ENCODE data around the gene MCM9. TPM values are rescaled to one million over a fixed set of nuclear protein-coding genes. Genes with fewer than 3 reads are reported as not detected.

MCM9 gene
- total and polyA plus RNA-seq, 2 of the 13 experiments (the other 11 are each of a cell fraction or from before 2014, with no cell fraction given) = 3.8 to 17.2 TPM

DNA sequence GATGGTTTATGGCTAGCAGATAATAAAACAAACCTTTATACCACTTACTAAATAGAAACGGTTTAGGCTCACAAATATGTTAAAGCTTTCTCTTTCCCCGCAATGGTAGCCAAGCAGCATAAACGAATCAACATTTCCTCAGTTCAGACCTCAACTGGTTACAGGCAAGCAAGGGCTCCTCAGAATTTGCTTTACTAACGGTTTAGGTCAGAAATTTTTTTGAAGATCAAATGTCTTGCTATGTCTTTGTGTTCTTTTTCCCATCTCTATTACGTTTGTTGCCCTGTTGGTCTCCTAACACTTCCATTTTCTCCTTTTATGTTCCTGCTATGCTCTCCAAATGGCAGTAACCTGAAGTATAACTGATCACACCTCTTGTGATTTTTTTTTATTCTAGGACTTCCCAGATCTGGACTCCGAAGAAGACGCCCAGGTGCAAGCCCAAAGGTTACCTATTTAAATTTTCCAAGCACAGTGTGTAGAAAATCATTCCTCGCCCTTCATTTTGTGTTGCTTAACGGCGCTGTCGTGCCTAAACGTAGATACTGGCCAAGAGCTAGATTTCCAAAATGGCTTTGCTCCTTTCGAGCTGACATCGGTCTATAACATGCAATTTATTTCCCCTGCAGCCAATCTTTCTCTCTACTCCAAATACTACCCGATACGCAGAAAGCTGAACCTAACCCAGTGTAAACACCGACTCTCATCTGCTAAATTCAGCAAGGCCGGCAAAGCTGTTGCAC is 41.7 kb downstream of the MCM9 start (continued):
- TF ChIP-seq MTA1 (CRISPR knock-in tag; IDR thresholded peaks at IDR 0.05; ENCODE audit: borderline replicate concordance) (no peak), ZSCAN30 (CRISPR knock-in tag; IDR thresholded peaks at IDR 0.05) (no peak), MEF2D (CRISPR knock-in tag; IDR thresholded peaks at IDR 0.05) (no peak; the same call in 1 of the 2 replicates), SRSF1 (optimal IDR thresholded peaks at IDR 0.05; ENCODE audit: low read depth, low read length) (no peak), ZNF546 (CRISPR knock-in tag; conservative IDR thresholded peaks at IDR 0.05) (no peak), ZEB1 (IDR thresholded peaks at IDR 0.05; ENCODE audit: insufficient replicate concordance, low read depth) (peak; percentile 1), HMG20B (CRISPR knock-in tag; conservative IDR thresholded peaks at IDR 0.05) (0 out of 2 replicates have a peak, but pooled peaks have one; percentile 15), EHMT2 (IDR thresholded peaks at IDR 0.05; ENCODE audit: borderline replicate concordance, low read depth, low read length) (0 out of 2 replicates have a peak, but pooled peaks have one; percentile 25), MBNL3 (CRISPR knock-in tag; conservative IDR thresholded peaks at IDR 0.05) (no peak), ZNF232 (CRISPR knock-in tag; IDR thresholded peaks at IDR 0.05; ENCODE audit: borderline replicate concordance) (no peak), MTA3 (CRISPR knock-in tag; IDR thresholded peaks at IDR 0.05) (no peak), ZNF234 (CRISPR knock-in tag; conservative IDR thresholded peaks at IDR 0.05) (no peak), NBN (conservative IDR thresholded peaks at IDR 0.05) (no peak), POLR2A (IDR thresholded peaks at IDR 0.05; ENCODE audit: insufficient read depth in 1 of 2, low read depth in 2 of 2, low read length in 2 of 2) (no peak), ZNF44 (CRISPR knock-in tag; IDR thresholded peaks at IDR 0.05) (peak; percentile 67; the same call in 1 of the 2 replicates), PAX8 (CRISPR knock-in tag; IDR thresholded peaks at IDR 0.05; ENCODE audit: borderline replicate concordance) (no peak)
- TF ChIP-seq, protein P1, sequence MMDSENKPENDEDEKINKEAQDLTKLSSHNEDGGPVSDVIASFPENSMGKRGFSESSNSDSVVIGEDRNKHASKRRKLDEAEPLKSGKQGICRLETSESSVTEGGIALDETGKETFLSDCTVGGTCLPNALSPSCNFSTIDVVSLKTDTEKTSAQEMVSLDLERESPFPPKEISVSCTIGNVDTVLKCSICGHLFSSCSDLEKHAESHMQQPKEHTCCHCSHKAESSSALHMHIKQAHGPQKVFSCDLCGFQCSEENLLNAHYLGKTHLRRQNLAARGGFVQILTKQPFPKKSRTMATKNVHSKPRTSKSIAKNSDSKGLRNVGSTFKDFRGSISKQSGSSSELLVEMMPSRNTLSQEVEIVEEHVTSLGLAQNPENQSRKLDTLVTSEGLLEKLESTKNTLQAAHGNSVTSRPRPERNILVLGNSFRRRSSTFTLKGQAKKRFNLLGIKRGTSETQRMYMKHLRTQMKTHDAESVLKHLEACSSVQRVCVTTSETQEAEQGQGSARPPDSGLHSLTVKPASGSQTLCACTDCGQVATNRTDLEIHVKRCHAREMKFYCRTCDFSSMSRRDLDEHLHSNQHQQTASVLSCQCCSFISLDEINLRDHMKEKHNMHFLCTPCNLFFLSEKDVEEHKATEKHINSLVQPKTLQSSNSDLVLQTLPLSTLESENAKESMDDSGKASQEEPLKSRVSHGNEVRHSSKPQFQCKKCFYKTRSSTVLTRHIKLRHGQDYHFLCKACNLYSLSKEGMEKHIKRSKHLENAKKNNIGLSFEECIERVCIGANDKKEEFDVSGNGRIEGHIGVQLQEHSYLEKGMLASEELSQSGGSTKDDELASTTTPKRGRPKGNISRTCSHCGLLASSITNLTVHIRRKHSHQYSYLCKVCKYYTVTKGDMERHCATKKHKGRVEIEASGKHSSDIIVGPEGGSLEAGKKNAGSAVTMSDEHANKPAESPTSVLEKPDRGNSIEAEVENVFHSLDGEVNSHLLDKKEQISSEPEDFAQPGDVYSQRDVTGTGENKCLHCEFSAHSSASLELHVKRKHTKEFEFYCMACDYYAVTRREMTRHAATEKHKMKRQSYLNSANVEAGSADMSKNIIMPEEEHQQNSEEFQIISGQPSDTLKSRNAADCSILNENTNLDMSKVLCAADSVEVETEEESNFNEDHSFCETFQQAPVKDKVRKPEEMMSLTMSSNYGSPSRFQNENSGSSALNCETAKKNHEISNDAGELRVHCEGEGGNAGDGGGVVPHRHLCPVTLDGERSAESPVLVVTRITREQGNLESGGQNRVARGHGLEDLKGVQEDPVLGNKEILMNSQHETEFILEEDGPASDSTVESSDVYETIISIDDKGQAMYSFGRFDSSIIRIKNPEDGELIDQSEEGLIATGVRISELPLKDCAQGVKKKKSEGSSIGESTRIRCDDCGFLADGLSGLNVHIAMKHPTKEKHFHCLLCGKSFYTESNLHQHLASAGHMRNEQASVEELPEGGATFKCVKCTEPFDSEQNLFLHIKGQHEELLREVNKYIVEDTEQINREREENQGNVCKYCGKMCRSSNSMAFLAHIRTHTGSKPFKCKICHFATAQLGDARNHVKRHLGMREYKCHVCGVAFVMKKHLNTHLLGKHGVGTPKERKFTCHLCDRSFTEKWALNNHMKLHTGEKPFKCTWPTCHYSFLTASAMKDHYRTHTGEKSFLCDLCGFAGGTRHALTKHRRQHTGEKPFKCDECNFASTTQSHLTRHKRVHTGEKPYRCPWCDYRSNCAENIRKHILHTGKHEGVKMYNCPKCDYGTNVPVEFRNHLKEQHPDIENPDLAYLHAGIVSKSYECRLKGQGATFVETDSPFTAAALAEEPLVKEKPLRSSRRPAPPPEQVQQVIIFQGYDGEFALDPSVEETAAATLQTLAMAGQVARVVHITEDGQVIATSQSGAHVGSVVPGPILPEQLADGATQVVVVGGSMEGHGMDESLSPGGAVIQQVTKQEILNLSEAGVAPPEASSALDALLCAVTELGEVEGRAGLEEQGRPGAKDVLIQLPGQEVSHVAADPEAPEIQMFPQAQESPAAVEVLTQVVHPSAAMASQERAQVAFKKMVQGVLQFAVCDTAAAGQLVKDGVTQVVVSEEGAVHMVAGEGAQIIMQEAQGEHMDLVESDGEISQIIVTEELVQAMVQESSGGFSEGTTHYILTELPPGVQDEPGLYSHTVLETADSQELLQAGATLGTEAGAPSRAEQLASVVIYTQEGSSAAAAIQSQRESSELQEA (CRISPR knock-in tag; IDR thresholded peaks at IDR 0.05; ENCODE audit: not compliant biosample characterization) = no peak
- TF ChIP-seq, protein P2, sequence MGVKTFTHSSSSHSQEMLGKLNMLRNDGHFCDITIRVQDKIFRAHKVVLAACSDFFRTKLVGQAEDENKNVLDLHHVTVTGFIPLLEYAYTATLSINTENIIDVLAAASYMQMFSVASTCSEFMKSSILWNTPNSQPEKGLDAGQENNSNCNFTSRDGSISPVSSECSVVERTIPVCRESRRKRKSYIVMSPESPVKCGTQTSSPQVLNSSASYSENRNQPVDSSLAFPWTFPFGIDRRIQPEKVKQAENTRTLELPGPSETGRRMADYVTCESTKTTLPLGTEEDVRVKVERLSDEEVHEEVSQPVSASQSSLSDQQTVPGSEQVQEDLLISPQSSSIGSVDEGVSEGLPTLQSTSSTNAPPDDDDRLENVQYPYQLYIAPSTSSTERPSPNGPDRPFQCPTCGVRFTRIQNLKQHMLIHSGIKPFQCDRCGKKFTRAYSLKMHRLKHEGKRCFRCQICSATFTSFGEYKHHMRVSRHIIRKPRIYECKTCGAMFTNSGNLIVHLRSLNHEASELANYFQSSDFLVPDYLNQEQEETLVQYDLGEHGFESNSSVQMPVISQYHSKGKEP (CRISPR knock-in tag; IDR thresholded peaks at IDR 0.05) = no peak
- TF ChIP-seq, protein P3, sequence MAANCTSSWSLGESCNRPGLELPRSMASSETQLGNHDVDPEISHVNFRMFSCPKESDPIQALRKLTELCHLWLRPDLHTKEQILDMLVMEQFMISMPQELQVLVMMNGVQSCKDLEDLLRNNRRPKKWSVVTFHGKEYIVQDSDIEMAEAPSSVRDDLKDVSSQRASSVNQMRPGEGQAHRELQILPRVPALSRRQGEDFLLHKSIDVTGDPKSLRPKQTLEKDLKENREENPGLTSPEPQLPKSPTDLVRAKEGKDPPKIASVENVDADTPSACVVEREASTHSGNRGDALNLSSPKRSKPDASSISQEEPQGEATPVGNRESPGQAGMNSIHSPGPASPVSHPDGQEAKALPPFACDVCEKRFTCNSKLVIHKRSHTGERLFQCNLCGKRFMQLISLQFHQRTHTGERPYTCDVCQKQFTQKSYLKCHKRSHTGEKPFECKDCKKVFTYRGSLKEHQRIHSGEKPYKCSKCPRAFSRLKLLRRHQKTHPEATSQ (CRISPR knock-in tag; IDR thresholded peaks at IDR 0.05; ENCODE audit: borderline replicate concordance) = no peak
